Activated naive CD4-positive, alpha-beta T cell treated with anti-CD3 and anti-CD28 coated beads, Interleukin-2, amount 50 U/mL, for 72 hours (primary cell): Measurements from ENCODE around the gene ASPM. TPM values are rescaled to one million over a fixed set of nuclear protein-coding genes. Genes with fewer than 3 reads are reported as not detected.
"Not testable (repeated sequence)": the region's sequence is repeated elsewhere in the genome, so short reads cannot be mapped to it uniquely, and the experiment has no call there.

Experiments used
- ATAC-seq, 2 donors: fragments of 150-1000 bp; cut with Tn5 transposase; 2 replicates each; pipeline ENCODE4 v1.10.0; 2021; ENCODE audit warnings: mild to moderate bottlenecking in 2 of 2, moderate library complexity in 2 of 2
- DNase-seq, 2 donors: peaks; one replicate each; pipeline ENCODE4 v3.0.0; 2021 to 2022; ENCODE audit warnings: low spot score in 2 of 2
- H3K27ac Mint-ChIP-seq, 2 donors: one replicate each; pipeline ENCODE4 v1.8.0; 2022; ENCODE audit warnings: mild to moderate bottlenecking in 2 of 2, mixed read lengths in 2 of 2
- H3K36me3 Mint-ChIP-seq, 2 donors: one replicate each; pipeline ENCODE4 v1.8.0; 2022; ENCODE audit warnings: mixed read lengths in 2 of 2
- H3K9me3 Mint-ChIP-seq, 2 donors: one replicate each; pipeline ENCODE4 v1.8.0; 2022; ENCODE audit warnings: mixed read lengths in 2 of 2
- total RNA-seq, 2 donors: library from RNA; stranded (reverse); gene quantifications; one replicate each; pipeline ENCODE4 v1.2.3, GENCODE V29; 2022

ASPM gene
- total RNA-seq, 2 donors from 2014 or later, result 37.1 to 49.3 TPM

GRCh38 chr1:197065559-197065958, 80.9 kb downstream of the ASPM start:
- DNase-seq (no peak), ATAC-seq (no peak)
- Mint-ChIP-seq H3K27ac (no peak overlapping the region), H3K36me3 (peaks cover 0 to 9% of the 10 kb centered on the region in 2 donors), H3K9me3 (peaks cover 0 to 3% of the 10 kb centered on the region in 2 donors)

- no peaks in the 10 kb centered on the region for H3K9me3 Mint-ChIP-seq
- no peak overlapping the region for H3K27ac Mint-ChIP-seq
- DNase-seq (no peak), ATAC-seq (no peak)
- no peaks in the 10 kb centered on the region for H3K36me3 Mint-ChIP-seq
Measured at GRCh38 chr1:197063212-197063611, 83.3 kb downstream of the ASPM start.

- Mint-ChIP-seq H3K27ac (no peak overlapping the region), H3K36me3 (no peaks in the 10 kb centered on the region), H3K9me3 (no peaks in the 10 kb centered on the region)
- ATAC-seq (no peak), DNase-seq (no peak)
Measured at GRCh38 chr1:197062692-197063091, 83.8 kb downstream of the ASPM start.

DNA sequence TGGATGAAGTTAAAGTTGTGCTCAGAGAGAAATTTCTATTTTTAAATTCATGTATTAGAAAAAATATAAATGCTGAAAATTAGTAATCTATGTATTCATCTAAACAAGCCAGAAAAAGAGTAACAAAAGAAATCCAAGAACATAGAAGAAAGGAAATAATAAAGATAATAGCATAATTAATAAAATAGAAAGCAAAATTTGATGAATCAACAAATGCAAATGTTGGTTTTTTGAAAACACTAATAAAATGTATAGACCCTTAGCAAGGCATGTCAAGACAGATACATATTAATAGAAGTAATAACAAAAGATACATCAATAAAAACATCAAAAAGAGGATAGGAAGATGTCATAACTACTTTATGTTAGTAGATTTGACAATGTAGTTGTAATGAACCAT, 97.4 kb downstream of the ASPM start:
- ATAC-seq (no peak), DNase-seq (no peak)
- peaks cover 0 to 4% of the 10 kb centered on the region in 2 donors for H3K9me3 Mint-ChIP-seq
- H3K27ac Mint-ChIP-seq, result no peak overlapping the region
- no peaks in the 10 kb centered on the region for H3K36me3 Mint-ChIP-seq

DNA sequence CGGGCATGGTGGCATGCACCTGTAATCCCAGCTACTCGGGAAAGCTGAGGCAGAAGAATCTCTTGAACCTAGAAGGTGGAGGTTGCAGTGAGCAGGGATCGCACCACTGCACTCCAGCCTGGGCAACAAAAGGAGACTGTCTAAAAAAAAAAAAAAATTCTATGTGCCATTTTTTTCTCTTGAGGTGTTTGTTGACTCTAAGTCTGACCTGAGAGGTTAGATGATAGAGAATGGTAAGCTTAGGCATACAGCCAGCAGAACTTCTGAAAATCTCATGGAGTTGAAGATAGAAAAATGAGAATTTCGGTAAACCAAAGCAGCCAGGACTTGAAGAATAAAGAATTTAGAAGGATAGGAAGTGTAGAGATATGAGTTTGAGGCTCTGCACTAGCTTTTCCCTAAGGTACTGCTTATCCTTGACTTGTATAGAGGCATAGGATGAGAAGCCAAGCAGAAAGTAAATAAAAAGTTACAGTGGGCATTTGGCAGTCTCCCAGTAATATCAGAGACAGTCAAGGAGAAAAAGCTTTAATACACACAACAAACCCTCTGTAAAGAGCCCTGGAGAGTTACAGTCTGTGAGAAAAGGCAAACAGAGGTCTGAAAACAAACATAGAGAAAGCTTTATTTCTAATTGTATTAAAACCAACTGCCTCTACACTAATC, 103.7 kb downstream of the ASPM start:
- H3K9me3 Mint-ChIP-seq, result no peaks in the 10 kb centered on the region

DNA sequence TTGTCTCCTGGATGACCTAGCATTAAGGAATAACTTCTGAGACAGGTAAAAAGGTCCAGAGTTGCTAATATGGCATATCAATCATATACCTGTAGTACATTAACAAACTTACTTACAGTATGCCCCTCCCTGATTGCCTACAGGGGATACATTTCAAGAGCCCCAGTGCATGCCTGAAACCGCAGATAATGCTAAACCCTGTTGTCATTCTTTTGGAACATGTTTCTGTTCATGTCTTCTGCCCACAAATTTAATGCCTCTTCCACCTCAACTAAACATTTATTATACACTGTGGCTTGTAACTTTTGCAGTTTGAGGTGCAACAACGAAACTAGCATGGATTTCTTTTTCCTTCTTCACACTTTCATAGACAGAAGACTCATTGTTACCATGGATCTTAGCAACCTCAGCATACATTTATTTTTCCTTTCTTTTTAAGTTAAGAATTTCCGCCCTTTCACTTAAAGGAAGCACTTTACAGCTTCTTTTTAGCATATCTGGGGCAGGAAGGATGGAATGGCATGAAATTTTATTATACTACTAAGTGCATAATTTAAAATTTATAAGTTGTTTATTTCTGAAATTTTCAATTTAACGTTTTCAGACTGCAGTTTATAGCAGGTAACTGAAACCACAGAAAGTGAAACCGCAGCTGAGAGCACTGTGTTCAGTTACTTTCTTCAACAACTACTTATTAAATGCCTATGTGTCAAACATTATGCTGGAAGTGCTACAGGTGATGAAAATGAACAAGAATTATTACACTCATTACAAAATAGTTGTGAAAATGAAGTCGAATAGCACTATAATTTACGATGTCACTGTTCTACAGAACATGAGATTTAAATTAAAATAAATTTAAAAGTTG, 104.7 kb downstream of the ASPM start:
- no peaks in the 10 kb centered on the region for H3K36me3 Mint-ChIP-seq
- no peak for ATAC-seq
- H3K9me3 Mint-ChIP-seq, result no peaks in the 10 kb centered on the region
- no peak for DNase-seq
- no peak overlapping the region for H3K27ac Mint-ChIP-seq

More for the DNA sequence above, 103.7 kb downstream of the ASPM start:
- no peak for ATAC-seq
- no peaks in the 10 kb centered on the region for H3K36me3 Mint-ChIP-seq
- no peak overlapping the region for H3K27ac Mint-ChIP-seq
- DNase-seq, result no peak

- no peak overlapping the region for H3K27ac Mint-ChIP-seq
- no peak for DNase-seq
- H3K36me3 Mint-ChIP-seq, result no peaks in the 10 kb centered on the region
- no peaks in the 10 kb centered on the region for H3K9me3 Mint-ChIP-seq
- no peak for ATAC-seq
Measured at GRCh38 chr1:197036861-197037260, 109.6 kb downstream of the ASPM start.

DNA sequence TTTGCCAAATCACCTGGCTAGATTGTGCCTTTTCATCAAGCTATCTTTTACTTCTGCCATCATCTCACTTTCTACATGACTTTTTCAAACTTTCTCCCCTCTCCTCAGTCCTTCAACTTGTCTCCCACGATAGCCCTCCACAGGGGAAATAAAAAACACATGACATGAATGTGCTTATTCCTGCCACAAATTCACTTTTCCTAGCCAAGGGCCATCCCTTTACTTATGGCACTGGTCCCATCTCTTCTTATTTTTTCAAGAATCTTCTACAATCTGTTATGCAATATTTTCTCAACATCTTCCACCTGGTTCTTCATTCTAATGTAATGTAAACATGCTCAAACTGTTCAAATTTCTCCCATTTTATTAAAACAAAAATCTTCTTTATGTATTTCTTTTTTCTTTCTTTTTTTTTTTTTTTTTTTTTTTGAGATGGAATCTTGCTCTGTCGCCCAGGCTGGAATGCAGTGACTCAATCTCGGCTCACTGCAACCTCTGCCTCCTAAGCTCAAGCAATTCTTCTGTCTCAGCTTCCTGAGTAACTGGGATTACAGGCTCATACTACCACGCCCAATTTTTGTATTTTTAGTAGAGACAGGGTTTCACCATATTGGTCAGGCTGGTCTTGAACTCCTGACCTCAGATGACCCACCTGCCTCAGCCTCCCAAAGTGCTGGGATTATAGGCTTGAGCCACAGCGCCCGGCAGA, 111.7 kb downstream of the ASPM start:
- not testable (repeated sequence) for H3K36me3 Mint-ChIP-seq, H3K9me3 Mint-ChIP-seq, H3K27ac Mint-ChIP-seq, ATAC-seq, DNase-seq

Other genes with a start within 250 kb of the ASPM start
- not detected for gene CFHR2, start 202.9 kb downstream of the ASPM start, total RNA-seq
- gene CFHR5, start 169.1 kb downstream of the ASPM start, total RNA-seq, result not detected
- not detected for gene F13B, start 79.4 kb downstream of the ASPM start, total RNA-seq
- 10 to 100 TPM in 1 of 2 donors, 1 to 10 TPM in 1; 5.8 to 13.0 TPM for gene ZBTB41, start 54.6 kb upstream of the ASPM start, total RNA-seq
- under 1 TPM; 0.10 to 0.20 TPM for gene CRB1, start 121.6 kb upstream of the ASPM start, total RNA-seq